GM19372 (cell line): Measurements from ENCODE around the gene SSBP3.
"Not testable (repeated sequence)": the region's sequence is repeated elsewhere in the genome, so short reads cannot be mapped to it uniquely, and the experiment has no call there.

Experiments used
- ATAC-seq: cut with Tn5 transposase; IDR thresholded peaks from one replicate; pipeline ENCODE4 v1.9.1; 2021; ENCODE audit warnings: mild to moderate bottlenecking, low read depth, moderate library complexity; ENCODE audit not compliant: unreplicated experiment

Gene SSBP3

DNA sequence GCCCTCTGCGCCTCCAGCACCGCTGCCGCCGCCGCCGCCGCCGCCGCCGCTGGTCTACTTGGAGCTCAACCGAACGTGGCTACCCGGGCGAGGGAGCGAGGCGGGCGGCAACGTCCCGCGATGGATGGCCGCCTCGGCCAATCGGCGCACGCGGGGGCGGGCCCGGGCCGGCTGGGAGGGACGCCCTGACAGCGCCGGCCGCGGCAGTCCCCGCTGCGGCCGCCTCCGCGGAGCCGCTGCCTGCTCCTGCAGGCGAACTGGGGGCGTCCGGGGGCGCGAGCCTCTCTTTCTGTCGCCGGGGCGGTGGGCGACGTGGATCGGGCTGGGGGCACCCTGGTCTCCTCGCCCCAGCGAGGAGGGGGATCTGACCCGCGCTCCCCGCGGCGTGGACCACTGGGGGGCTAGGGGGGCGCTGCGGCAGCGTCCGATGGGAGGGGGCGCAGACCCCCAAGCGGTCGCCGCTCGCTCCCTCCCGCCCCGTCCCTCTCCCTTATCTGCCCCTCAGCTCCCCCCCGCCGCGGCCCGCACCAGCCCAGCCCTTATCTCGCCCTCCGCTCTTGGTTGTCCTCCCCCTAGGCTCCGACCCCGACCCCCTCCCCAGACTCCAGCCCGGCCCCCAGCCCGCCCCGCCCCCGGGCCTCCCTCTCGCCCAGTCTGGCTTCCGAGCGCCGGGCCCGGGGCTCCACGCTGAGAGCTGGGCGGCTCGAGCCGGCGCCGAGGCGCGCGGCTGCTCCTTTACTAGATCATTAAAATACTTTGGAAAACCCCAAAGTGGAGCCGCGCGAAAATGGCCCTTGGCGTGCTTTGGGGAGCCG lies at the start of gene SSBP3:
SSBP3 (minus strand) TSS at position 56 of the 815 bp plus-strand sequence.
- ATAC-seq = peak; percentile 84

GRCh38 chr1:54453509-54453908 lies 47.3 kb upstream of the SSBP3 start:
- no peak for ATAC-seq

DNA sequence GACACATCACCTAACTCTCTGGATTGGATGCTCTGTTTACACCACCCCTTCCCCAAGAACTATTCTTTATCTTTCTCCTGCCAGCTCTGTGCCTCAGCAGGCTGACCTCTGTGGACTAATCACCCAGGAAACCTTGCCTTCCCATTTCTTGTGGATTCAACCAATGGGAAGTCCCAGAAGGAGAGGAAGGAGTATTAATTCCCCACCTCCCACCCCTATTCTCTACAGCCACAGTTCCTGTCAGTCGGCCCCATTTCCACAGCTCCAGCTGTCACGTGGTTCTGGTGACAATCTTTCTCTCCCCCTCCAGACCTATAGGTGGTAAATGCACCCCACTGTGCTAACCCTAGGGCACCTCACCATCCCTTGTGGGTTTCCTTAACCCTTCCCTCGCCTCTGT lies 46.8 kb upstream of the SSBP3 start:
- no peak for ATAC-seq

GRCh38 chr1:54449431-54449830 lies 43.2 kb upstream of the SSBP3 start:
- ATAC-seq = not testable (repeated sequence)

DNA sequence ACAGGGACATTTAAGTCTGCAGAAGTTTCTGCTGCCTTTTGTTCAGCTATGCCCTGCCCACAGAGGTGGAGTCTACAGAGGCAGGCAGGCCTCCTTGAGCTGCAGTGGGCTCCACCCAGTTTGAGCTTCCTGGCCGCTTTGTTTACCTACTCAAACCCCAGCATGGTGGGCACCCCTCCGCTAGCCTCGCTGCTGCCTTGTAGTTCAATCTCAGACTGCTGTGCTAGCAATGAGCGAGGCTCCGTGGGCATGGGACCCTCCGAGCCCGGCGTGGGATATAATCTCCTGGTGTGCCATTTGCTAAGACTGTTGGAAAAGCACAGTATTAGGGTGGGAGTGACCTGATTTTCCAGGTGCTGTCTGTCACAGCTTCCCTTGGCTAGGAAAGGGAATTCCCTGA lies 42.6 kb upstream of the SSBP3 start:
- ATAC-seq = not testable (repeated sequence)

DNA sequence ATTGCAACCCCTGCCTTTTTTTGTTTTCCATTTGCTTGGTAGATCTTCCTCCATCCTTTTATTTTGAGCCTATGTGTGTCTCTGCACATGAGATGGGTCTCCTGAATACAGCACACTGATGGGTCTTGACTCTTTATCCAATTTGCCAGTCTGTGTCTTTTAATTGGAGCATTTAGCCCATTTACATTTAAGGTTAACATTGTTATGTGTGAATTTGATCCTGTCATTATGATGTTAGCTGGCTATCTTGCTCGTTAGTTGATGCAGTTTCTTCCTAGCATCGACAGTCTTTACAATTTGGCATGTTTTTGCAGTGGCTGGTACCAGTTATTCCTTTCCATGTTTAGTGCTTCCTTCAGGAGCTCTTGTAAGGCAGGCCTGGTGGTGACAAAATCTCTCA lies 40.9 kb upstream of the SSBP3 start:
- not testable (repeated sequence) for ATAC-seq

DNA sequence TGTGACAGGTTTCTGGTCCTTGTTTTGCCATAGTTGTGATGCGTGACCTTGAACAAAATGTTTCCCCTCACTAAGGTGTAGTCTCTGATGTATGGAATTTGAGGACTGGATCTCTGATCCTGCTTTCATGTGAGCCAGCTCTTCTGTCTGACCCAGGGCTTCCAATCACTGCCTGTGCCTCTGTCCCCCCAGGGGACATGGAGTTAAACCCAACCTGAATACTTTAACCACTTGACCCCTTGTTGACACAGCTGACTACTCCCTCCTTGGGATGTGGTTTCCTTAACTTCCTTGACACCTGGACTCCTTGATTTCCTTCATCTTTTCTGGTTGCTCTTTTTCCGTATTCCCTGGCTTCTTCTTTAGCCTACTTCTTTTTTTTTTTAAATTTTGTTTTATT lies 36.0 kb upstream of the SSBP3 start:
- ATAC-seq = no peak

- ATAC-seq = no peak
Measured at GRCh38 chr1:54439550-54440223, 33.5 kb upstream of the SSBP3 start.

DNA sequence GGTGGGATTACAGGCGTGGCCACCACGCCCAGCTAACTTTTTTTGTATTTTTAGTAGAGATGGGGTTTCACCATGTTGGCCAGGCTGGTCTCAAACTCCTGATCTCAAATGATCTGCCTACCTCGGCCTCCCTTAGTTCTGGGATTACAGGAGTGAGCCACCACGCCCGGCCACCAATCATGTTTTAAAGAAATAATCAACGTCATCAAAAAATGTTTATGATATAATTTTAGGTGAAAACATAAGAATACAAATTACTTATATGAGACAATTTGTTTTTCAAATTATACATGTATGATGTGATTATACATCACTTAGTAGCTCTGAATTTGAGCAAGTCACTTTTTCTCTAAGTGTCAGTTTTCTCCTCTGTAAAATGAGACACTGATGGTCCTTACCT lies 31.6 kb upstream of the SSBP3 start:
- ATAC-seq = no peak

DNA sequence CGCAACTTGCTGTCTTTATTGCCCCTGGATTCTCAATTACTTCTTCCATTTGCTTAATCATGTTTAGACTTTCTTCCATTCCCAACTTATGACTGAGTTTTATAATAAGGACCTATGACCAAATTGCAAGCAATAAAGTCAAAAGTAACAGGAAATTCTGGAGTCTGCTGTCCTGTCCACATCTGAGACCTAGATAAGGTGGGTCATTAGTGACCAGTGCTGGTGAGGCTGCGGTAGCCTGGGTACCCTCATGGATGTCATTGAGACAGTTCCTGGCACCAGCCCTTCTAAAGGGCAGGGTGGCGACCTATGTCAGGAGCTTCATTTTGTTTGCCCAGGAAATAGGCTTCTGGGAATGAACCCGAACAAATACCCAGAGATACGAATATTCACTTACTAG lies 30.6 kb upstream of the SSBP3 start:
- ATAC-seq = no peak

DNA sequence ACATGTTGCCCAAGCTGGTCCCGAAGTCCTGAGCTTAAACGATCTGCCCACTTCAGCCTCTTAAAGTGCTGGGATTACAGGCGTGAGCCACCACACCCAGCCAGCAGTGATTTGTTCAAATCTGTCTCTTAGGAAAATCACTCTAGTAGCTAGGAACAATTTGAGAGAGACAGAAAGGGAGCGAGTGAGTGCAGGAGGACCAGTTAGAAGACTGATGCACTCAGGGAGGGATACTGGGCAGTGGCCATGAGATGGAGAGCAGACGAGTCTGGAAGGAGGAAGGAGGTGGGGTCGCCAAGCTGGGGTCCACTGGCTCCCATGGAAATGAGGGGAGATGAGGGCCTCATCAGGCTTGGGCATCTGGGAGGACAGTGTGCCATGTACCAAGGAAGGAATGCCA lies 23.6 kb upstream of the SSBP3 start:
- ATAC-seq = no peak

DNA sequence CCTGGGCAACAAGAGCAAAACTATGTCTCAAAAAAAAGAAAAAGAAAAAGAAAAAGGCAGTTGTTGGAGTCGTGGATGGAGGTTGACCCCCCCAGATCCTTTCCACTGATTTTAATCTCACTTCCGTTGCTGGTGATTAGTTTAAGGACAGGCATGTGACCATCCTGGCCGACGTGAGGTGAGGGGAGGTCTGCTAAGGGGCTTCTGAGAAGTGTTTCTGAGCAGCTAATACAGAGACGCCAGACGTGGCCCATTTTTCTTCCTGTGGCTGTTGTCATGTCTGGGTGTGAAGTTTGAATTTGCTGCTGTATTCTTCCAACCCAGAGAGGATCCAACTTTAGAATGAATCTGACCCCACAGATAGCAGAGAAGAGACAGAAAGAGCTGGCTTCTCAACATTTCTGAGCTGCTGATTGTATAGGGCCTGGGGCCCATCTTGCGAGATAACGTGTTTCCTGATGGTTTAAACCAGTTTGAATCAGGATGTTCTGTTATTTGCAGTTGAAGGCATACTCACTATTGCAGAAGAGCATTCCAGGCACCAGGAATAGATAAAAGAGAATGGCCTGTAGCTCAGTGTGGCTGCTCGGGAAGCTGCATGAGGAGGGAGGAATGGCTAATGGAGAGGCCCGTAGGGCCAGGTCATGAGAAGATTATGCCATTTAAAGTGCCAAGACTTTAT lies 22.8 kb upstream of the SSBP3 start:
- no peak for ATAC-seq

GRCh38 chr1:54425152-54425584 lies 19.0 kb upstream of the SSBP3 start:
- ATAC-seq = no peak

DNA sequence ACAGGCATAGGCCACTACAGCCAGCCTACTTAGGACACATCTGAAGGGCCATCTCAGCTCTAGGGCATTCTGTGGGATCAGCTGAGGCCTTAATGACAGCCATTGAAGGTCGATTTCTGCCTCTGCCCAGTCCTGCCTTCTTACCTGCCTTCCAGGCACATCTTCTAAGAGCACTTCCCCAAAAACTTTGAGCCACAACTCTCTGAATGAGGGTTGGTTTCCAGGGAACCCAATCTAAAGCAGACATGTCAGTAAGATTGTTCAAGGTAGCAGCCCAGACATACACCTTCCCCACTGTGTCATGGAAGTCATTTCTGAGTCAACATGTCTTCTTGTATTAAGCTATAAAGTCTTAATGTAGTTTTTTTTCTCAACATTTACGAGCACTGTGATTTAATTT lies 18.2 kb upstream of the SSBP3 start:
- no peak for ATAC-seq

- ATAC-seq = no peak
Measured at GRCh38 chr1:54421101-54421504, 14.9 kb upstream of the SSBP3 start.

- not testable (repeated sequence) for ATAC-seq
Measured at GRCh38 chr1:54418598-54418997, 12.4 kb upstream of the SSBP3 start.

- ATAC-seq = no peak
Measured at GRCh38 chr1:54417123-54417522, 10.9 kb upstream of the SSBP3 start.

GRCh38 chr1:54416435-54416834 lies 10.2 kb upstream of the SSBP3 start:
- no peak for ATAC-seq

DNA sequence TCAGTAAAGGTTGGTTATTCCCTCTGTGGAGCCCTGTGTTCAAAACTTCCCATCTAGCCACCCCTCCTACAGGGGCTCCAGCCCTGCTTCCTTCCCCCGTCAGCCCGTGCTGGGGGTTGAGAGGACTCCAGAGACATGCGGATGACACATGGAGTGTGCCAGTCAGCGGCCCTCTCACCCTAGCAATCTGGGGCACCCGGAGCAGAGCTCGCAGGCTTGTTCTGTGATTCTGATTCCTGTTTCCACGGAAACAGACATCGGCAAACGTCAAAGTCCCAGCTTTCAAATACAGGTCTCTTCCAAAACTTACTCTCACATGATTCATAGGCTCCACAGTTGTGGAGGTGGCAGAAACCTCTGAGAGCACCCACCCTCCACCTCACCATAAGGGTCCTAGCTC lies 9.8 kb upstream of the SSBP3 start:
- ATAC-seq = no peak

- no peak for ATAC-seq
Measured at GRCh38 chr1:54415533-54415932, 9.3 kb upstream of the SSBP3 start.

DNA sequence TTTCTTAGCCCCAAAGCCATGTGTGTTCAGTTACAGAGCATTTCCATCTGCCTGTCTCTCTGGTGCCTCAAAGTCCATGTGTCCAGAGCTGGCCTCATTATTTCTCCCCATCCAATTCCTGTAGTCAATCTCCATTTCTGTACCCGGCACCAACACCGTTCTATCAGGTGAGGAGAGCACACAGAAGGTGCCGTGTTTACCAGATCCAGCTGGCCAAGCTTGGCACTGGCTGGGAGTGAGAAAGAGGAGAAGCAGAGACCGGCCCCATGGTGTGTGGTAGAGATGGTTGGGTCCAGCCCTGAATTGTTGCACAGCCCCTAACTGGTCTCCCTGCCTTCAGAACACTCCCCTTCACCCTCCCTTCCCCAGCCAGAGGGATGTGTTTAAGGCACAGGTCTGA lies 7.5 kb upstream of the SSBP3 start:
- no peak for ATAC-seq
